Astrocyte of the spinal cord (primary cell): ENCODE results near the gene RPE65.
"Not testable (repeated sequence)": the region's sequence is repeated elsewhere in the genome, so short reads cannot be mapped to it uniquely, and the experiment has no call there.

ENCODE experiments used
- DNase-seq: peaks from one replicate; pipeline ENCODE4 v3.0.0; 2011; ENCODE audit warnings: low read depth, low spot score
- H3K4me3 ChIP-seq: 2 replicates; pipeline ENCODE4 v1.5.1; 2011; ENCODE audit warnings: low read depth, mild to moderate bottlenecking, low read length, moderate library complexity
- CTCF ChIP-seq: IDR thresholded peaks from 2 replicates; pipeline ENCODE4 v1.5.1; 2012; ENCODE audit warnings: low read depth, mild to moderate bottlenecking, low read length, inconsistent platforms
- in situ Hi-C: cut with HindIII; loops from 2 replicates; pipeline ENCODE4 v1.10.0; 2017; ENCODE audit warnings: low sequenced_read_pairs

The RPE65 gene

GRCh38 chr1:68401506-68401905 lies 48.2 kb downstream of the RPE65 start:
- in situ Hi-C loops = no loop called here

GRCh38 chr1:68395575-68395974 lies 54.2 kb downstream of the RPE65 start:
- DNase-seq, H3K4me3 ChIP-seq, in situ Hi-C loops: not testable (repeated sequence)

More at GRCh38 chr1:68401506-68401905, 48.2 kb downstream of the RPE65 start:
- no peak overlapping the region for H3K4me3 ChIP-seq
- TF ChIP-seq CTCF = no peak
- DNase-seq = no peak

- H3K4me3 ChIP-seq, in situ Hi-C loops, DNase-seq: not testable (repeated sequence)
These were observed 57.3 kb downstream of the RPE65 start for GRCh38 chr1:68392474-68392873.

GRCh38 chr1:68385798-68386524 lies 63.8 kb downstream of the RPE65 start:
- in situ Hi-C loops, DNase-seq, H3K4me3 ChIP-seq: not testable (repeated sequence)

GRCh38 chr1:68384872-68385411 lies 64.8 kb downstream of the RPE65 start:
- in situ Hi-C loops = no loop called here
- peak; percentile 87 for DNase-seq
- H3K4me3 ChIP-seq = no peak overlapping the region
- no peak for TF ChIP-seq CTCF

- peak; percentile 100 for DNase-seq
These were observed 65.4 kb downstream of the RPE65 start for GRCh38 chr1:68384321-68384813.

GRCh38 chr1:68383092-68383491 lies 66.7 kb downstream of the RPE65 start:
- DNase-seq = no peak
- in situ Hi-C loops = no loop called here
- no peak for TF ChIP-seq CTCF

More at GRCh38 chr1:68384321-68384813, 65.4 kb downstream of the RPE65 start:
- no peak overlapping the region for H3K4me3 ChIP-seq
- in situ Hi-C loops = no loop called here
- TF ChIP-seq CTCF = peak; percentile 36

GRCh38 chr1:68379085-68379478 lies 70.7 kb downstream of the RPE65 start:
- no peak for TF ChIP-seq CTCF
- peak; percentile 8 for DNase-seq
- in situ Hi-C loops = no loop called here
- no peak overlapping the region for H3K4me3 ChIP-seq

More at GRCh38 chr1:68383092-68383491, 66.7 kb downstream of the RPE65 start:
- no peak overlapping the region for H3K4me3 ChIP-seq
